GM12864 (cell line): Measurements from ENCODE around the gene ATP2A1.
"Not testable (repeated sequence)": the region's sequence is repeated elsewhere in the genome, so short reads cannot be mapped to it uniquely, and the experiment has no call there.

Experiments used
- DNase-seq: peaks from one replicate; pipeline ENCODE4 v3.0.0-alpha.2; 2011; ENCODE audit warnings: low read depth
- H3K4me3 ChIP-seq: 2 replicates; pipeline ENCODE4 v1.5.1; 2011; ENCODE audit warnings: mild to moderate bottlenecking, low read depth, low read length, control low read depth
- CTCF ChIP-seq: IDR thresholded peaks from 2 replicates; pipeline ENCODE4 v1.5.1; 2011; ENCODE audit warnings: low read depth, mild to moderate bottlenecking, moderate library complexity, low read length, control low read depth, inconsistent platforms; ENCODE audit errors: missing control alignments

ATP2A1 gene

GRCh38 chr16:28876973-28877654 lies 1.2 kb upstream of the ATP2A1 start:
- DNase-seq = no peak
- TF ChIP-seq CTCF = no peak
- no peak overlapping the region for H3K4me3 ChIP-seq

DNA sequence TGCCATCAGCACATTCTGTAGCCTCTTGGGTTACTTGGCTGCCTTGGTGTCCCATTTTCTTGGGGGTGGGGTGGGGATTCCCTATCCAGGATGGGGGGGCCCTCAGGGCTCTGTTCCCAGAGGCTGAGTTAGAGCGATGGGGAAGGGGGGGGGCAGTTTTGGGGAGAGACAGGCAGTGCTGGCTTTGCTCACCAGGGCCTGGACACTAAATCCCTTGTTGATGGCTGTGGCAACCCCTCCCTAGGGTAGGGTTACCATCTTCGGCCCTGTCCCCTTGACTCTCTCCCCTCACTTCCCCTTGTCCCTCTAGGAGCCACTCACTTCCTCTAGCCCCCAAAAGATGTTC lies 660 bp upstream of the ATP2A1 start:
- no peak for DNase-seq
- H3K4me3 ChIP-seq = no peak overlapping the region
- no peak for TF ChIP-seq CTCF

DNA sequence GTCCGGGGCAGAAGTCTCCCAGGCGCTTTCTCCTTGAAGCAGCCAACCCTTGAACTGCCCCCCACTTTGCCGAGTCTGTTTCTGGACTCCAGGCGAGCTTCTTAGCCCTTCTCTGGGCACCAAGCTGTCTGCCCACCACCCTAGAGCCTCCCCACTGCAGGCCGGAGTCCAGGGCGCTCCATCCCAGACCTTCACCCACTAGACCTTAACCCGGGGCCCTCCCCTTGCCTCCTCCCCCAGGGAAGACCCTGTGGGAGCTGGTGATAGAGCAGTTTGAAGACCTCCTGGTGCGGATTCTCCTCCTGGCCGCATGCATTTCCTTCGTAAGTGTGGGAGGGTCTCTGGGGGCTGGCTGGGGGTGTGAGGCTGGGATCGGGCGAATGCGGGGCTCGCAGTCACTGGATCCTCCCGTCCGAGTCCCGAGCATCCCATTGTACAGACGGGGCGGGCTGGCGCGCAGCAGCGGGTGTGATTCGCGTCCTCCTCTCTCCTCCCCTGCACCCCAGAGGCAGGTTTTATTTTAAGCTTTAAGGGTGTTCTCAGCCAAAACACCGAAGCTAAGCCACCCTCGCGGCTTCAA lies 1.1 kb downstream of the ATP2A1 start:
- TF ChIP-seq CTCF = no peak

DNA sequence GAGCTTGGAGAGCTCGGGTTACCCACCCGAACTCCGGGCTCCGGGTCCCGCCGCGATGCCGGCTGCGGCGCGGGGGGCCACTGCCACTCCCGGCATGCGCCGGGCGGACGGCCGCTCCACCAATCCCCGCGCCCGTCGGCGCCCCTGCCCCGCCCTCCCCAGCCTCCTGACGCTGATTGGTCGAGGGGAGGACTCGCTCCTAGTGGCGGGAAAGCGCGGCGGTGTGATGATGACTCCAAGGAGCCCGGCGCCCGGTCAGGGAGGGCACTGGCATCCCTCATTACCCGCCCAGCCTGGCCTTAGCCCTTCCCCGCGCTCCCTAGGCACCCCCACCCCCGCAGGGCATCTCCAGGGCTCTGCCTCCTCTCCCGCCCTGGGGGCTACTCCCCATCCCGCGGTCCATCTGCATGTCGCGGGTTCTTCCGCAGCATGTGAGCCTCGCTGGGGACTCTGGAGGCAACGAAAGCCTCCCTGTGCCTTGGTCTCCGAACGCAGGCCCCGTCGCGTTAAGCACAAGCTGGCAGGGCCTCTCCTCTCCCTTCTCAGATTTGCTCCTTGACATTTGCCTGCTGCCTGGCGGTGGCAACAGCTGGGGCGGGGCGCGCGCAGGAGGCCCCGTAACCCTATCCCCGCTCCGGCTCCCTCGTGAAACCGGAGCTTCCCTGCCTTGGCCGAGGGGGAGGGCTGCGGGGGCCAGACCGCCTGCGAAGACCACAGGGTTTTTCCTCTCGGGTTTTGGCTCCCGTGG lies 1.7 kb downstream of the ATP2A1 start:
- TF ChIP-seq CTCF = no peak
- H3K4me3 ChIP-seq = peak overlapping the region; percentile 69

More for the DNA sequence above, 1.1 kb downstream of the ATP2A1 start:
- peak overlapping the region; percentile 69 for H3K4me3 ChIP-seq
- DNase-seq = no peak

DNA sequence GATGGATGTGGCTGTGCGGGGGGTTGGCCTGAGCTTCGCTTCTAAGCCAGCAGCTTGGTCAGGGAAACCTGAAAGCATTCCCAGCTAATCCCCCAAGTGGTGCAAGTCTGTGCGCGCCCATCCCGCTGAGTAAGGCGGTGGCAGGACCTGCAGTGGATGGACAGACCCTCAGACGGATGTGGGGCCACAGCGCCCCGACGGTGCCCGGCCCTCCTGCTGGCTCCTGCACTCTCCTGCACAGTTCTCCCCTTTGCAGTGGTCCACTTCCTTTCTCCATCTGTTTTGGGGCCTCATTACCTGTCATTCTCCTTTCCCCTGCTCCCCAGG lies 2.3 kb downstream of the ATP2A1 start:
- no peak overlapping the region for H3K4me3 ChIP-seq
- DNase-seq = no peak
- TF ChIP-seq CTCF = no peak

More for the DNA sequence above, 1.7 kb downstream of the ATP2A1 start:
- DNase-seq = peak; percentile 49

- no peak overlapping the region for H3K4me3 ChIP-seq
- TF ChIP-seq CTCF = no peak
- DNase-seq = no peak
These were observed 2.7 kb downstream of the ATP2A1 start for GRCh38 chr16:28880955-28881354.

GRCh38 chr16:28881565-28881964 lies 3.3 kb downstream of the ATP2A1 start:
- DNase-seq, H3K4me3 ChIP-seq: not testable (repeated sequence)
